DMS114 treated with DMSO at 0.1 percent for 48 hours (cell line): ENCODE measurements around the gene HOXD1.

Experiments
- DNase-seq: peaks from one replicate; lab custom pipeline; 2025; ENCODE audit not compliant: unreplicated experiment; lab: John Stamatoyannopoulos, UW

HOXD1 gene

GRCh38 chr2:176178757-176179295 is 9.6 kb upstream of the HOXD1 start:
- DNase-seq = no peak

DNA sequence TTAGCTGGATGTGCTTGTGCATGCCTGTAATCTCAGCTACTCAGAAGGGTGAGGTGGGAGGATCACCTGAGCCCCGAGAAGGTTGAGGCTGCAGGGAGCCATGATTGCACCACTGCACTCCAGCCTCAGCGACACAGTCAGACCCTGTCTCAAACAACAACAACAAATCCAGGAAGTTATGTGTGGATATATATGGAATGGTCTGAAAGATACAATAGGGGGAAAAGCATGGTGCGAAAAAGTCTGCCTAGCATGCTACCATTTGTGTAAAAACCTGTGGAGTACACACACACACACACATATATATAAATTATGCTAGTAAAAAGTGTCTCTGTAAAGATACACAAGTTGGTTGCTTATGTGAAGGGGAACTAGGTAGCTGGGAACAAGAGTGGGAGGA is 6.9 kb upstream of the HOXD1 start:
- DNase-seq = no peak

- DNase-seq = no peak
These were observed 5.8 kb upstream of the HOXD1 start for GRCh38 chr2:176182671-176183070.

DNA sequence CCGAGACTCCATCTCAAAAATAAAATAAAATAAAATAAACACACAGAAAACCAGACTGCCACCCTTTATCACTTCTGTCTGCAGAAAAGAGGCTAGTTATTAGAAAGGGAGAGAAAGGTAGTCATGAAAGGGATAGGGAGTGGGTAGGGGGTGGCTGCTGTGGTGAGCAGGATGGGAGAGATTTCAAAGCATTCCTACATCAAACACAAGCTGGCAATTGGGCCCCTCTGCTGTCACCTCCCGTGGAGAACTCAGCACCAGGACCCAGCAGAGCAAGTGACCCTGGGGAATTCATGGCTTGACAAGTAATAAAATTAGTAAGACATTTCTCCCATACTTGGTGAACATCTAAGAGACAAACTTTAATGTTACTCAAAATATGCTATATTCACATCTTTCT is 3.7 kb upstream of the HOXD1 start:
- DNase-seq = no peak

- DNase-seq = no peak
These were observed 2.4 kb upstream of the HOXD1 start for GRCh38 chr2:176186024-176186423.

DNA sequence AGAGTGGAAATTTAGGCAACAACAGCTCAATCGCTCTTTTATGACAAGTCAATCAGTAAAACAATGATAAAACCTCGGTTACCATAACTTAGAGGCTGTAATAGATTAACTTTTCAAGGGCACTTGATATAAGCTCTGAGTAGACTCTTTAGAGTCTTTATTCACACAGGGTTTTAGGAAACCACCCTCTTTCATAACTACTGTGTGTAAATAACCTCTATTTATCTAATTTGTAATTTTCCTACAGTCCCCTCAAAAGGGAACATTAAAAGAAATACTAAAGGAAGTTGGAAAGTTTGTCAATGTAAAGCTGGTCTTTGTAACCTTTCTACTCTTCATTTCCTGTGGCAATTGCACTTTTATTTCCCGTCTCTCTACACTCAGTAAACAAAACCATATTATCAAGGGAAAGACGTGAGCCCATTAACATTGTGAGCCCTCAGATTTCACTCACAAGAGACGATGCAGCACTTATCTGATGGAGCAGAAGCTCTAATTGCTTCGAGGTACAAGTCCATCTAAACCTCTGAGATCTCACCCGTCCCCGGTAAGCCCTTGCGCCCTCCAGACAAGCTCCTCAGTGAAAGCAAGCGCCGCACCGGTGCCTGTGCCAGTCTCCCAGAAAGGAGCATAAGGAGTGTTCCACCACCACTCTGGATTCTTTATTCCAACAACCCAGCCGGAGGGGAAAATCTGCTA is 1.1 kb upstream of the HOXD1 start:
- no peak for DNase-seq

GRCh38 chr2:176188774-176189680 is 559 bp downstream of the HOXD1 start:
- DNase-seq = no peak

DNA sequence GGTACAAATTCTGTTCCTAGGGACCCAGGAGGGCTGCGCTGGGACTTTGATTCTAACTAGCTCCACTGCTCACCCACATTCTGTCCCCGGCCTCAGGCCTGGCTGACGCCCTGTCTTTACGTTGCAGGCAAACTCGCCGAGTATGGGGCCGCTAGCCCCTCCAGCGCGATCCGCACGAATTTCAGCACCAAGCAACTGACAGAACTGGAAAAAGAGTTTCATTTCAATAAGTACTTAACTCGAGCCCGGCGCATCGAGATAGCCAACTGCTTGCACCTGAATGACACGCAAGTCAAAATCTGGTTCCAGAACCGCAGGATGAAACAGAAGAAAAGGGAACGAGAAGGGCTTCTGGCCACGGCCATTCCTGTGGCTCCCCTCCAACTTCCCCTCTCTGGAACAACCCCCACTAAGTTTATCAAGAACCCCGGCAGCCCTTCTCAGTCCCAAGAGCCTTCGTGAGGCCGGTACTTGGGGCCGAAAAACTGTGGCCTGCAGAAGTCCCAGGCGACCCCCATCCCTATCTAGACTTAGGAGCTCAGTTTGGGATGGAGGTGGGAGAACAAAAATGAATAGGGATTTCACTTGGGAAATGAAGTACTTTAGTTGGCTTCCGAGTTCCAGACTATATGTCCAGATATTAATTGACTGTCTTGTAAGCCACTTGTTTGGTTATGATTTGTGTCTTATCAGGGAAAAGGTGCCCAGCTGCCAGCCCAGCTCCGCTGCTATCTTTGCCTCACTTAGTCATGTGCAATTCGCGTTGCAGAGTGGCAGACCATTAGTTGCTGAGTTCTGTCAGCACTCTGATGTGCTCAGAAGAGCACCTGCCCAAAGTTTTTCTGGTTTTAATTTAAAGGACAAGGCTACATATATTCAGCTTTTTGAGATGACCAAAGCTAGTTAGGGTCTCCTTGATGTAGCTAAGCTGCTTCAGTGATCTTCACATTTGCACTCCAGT is 1.5 kb downstream of the HOXD1 start:
- DNase-seq = no peak

GRCh38 chr2:176192351-176192750 is 3.9 kb downstream of the HOXD1 start:
- no peak for DNase-seq

DNA sequence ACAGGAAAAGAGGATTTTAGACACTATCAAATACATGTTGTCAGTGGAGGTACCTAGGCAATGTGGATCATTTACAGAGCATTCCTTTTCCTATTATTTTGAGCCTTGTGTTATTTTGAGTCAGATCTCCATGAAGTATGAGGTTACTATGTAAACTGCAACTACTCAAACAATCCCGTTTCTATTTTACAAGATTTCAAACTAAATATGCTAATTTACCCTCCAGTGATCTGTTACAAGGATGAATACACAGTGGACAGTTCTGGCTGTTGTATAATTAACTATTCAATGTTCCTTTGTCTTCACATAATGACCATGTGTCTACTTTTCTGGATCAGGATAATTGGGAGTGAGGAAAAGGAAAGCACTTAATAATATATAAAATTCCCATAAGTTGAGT is 4.6 kb downstream of the HOXD1 start:
- no peak for DNase-seq

DNA sequence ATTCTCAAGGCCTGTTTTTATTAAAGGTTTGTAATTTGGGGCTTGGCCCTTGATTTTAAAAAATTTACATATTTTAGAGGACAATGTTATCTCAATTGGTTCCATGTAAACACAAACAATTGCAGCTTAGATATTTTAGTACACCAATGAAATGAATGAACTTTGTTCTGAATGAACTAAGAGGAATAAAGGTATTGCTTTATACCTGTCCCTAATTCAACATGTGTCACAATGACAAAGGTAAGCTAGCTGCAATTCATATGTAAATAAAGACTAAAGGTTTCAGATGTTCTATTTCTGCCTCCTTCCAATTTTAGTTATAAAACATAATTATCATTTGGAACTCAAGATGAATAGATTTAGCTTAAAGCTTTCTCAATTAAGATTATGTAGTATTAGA is 11.4 kb downstream of the HOXD1 start:
- no peak for DNase-seq

DNA sequence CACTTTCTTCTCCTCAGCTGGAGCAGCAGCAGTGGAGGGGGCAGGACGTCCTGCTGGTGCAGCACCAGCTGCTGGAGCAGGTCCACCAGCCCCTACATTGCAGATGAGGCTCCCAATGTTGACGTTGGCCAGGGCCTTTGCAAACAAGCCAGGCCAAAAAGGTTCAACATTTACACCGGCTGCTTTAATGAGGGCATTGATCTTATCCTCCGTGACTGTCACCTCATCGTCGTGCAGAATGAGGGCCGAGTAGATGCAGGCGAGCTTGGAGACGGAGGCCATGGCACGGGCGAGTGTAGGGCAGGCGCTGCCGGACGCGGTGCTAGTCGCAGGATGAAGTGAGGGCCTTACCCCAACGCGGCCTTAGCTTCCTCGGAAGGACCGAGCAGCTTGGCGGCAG is 12.5 kb downstream of the HOXD1 start:
- DNase-seq = no peak

DNA sequence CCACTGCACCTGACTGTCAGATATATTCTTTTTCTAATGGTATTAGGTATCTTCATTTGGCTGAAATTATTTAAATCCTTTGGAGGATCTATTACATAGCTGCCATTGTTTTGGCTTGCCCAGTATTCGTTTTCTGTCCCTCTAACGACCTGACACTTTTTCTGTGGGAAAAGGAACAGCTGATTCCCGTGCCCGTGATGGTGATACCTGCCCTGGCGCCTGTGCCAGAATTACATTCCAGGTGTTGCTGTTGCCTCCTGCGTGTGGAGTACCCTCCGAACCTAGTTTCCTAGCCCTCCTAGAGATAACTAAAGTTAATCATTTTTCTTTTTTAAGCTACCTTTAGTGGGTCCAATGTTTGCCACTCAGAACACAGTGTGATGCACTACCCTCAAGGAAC is 14.0 kb downstream of the HOXD1 start:
- DNase-seq = no peak

DNA sequence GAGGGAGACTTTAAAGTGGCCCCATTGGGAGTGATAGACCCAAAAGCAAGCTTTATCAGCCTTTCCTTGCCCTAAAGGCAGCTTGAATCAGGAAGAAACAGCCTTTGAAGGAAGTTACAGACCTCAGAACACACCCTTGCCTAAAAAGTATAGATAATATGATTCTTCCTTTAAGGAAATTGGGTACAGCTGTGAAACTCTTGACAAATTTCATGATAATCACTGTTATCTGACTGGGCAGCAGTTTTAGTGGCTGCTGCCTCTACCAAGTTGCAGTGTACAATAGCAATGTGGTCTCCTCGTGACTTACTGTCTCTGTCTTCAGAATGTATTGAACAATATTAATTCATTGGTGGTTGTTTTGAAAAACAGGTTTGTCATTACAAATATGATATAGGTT is 16.7 kb downstream of the HOXD1 start:
- DNase-seq = no peak

DNA sequence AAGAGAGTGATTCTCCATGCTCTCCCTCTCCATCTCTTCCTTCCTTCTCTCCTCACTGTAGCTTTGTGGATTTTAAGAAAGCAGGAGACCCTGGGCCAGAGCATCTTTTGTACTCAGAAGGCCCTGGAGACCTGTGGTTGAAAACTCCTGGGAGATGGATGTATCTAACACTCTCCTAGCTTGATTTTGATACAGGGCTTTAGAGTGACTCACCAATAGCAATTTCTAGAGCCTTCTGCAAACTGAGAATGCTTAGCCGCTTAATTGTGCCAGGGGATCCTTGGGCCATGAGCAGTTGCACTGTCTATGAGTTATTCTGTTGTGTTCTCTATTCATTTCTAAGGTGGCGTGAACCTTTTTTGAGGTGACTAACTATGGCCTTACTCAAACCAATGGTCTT is 17.7 kb downstream of the HOXD1 start:
- no peak for DNase-seq

GRCh38 chr2:176206682-176207081 is 18.2 kb downstream of the HOXD1 start:
- DNase-seq = no peak

DNA sequence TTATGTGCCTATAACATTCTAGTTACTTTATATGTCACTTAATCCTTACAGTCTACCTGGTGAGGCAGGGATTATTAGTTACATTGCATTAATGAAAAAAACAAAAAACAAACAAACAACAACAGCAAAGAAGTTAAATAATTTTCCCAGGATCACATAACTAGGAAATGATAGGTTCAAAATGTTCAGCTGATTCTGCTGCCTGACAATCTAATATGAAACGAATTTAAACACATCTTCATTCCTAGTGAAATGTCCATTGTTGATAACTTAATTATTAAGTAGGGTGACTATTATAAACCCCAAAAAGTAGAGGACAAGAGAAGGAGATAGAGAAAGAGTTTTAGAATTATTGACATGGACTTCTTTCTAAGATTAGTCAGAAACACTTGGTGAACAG is 22.6 kb downstream of the HOXD1 start:
- no peak for DNase-seq

GRCh38 chr2:176212276-176212675 is 23.8 kb downstream of the HOXD1 start:
- DNase-seq = no peak

- no peak for DNase-seq
These were observed 24.9 kb downstream of the HOXD1 start for GRCh38 chr2:176213406-176213805.

DNA sequence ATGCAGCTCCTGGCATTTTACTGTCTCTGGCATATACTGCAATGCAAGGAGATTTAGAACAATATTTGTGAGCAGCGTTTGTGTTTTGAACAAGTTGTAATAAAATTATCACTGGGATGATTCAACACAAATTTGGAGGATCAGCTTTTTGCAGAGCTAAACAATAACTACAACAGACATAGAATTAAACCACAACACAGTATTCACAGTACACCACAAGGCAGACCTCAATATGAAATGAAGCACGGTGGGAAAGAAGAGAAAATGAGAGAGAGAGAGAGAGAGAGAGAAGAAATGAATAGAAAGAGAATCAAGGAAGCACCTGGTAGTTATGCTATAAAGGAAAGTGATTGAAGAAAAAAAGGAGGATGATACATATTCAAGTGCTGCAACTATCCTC is 39.4 kb downstream of the HOXD1 start:
- DNase-seq = no peak

GRCh38 chr2:176234156-176234555 is 45.7 kb downstream of the HOXD1 start:
- no peak for DNase-seq
